H9 (cell line): ENCODE measurements around the gene PSMB9. TPM values are rescaled to one million over a fixed set of nuclear protein-coding genes. Genes with fewer than 3 reads are reported as not detected.

Source experiments
- DNase-seq: peaks from one replicate; pipeline ENCODE4 v3.0.0-alpha.2; 2017
- H2AFZ ChIP-seq: one replicate; pipeline ENCODE4 v1.6.1; 2013; ENCODE audit warnings: mild to moderate bottlenecking, low read length, control low read depth, moderate library complexity
- H2AK5ac ChIP-seq: 2 replicates; pipeline ENCODE4 v1.6.1; 2013; ENCODE audit warnings: low read length, control low read depth, mixed read lengths; ENCODE audit not compliant: insufficient read length
- H2BK120ac ChIP-seq: one replicate; pipeline ENCODE4 v1.6.1; 2013; ENCODE audit warnings: low read depth, mild to moderate bottlenecking, low read length, control low read depth, inconsistent platforms; ENCODE audit not compliant: poor library complexity, severe bottlenecking
- H2BK12ac ChIP-seq: 2 replicates; pipeline ENCODE4 v1.6.1; 2013; ENCODE audit warnings: low read length, control low read depth, mixed read lengths, low read depth; ENCODE audit not compliant: insufficient read length
- H2BK15ac ChIP-seq: 2 replicates; pipeline ENCODE4 v1.6.1; 2013; ENCODE audit warnings: low read depth, low read length, control low read depth
- H2BK20ac ChIP-seq: one replicate; pipeline ENCODE4 v1.6.1; 2013; ENCODE audit warnings: low read depth, mild to moderate bottlenecking, low read length, control low read depth, inconsistent platforms; ENCODE audit not compliant: poor library complexity, severe bottlenecking
- H2BK5ac ChIP-seq: 2 replicates; pipeline ENCODE4 v1.6.1; 2013; ENCODE audit warnings: low read length, control low read depth, mixed read lengths; ENCODE audit not compliant: insufficient read length
- H3K14ac ChIP-seq: 2 replicates; pipeline ENCODE4 v1.6.1; 2013; ENCODE audit warnings: low read length, control low read depth; ENCODE audit not compliant: insufficient read depth
- H3K18ac ChIP-seq: 2 replicates; pipeline ENCODE4 v1.6.1; 2013; ENCODE audit warnings: low read depth, mild to moderate bottlenecking, mixed read lengths, low read length, control low read depth; ENCODE audit not compliant: insufficient read length
- H3K23ac ChIP-seq: 2 replicates; pipeline ENCODE4 v1.6.1; 2013; ENCODE audit warnings: low read length, control low read depth, mixed read lengths, low read depth; ENCODE audit not compliant: insufficient read length
- H3K23me2 ChIP-seq: 2 replicates; pipeline ENCODE4 v1.6.1; 2013; ENCODE audit warnings: low read depth, mild to moderate bottlenecking, mixed read lengths, low read length, control low read depth; ENCODE audit not compliant: insufficient read length, poor library complexity, severe bottlenecking
- H3K27ac ChIP-seq: 2 replicates; pipeline ENCODE4 v1.5.1; 2013; ENCODE audit warnings: low read length, control low read depth, mixed read lengths, low read depth; ENCODE audit not compliant: insufficient read length
- H3K27me3 ChIP-seq: 2 replicates; pipeline ENCODE4 v1.6.1; 2013; ENCODE audit warnings: low read length, control low read depth, inconsistent platforms; ENCODE audit not compliant: insufficient read depth
- H3K4ac ChIP-seq: 2 replicates; pipeline ENCODE4 v1.6.1; 2013; ENCODE audit warnings: low read depth, mild to moderate bottlenecking, control low read depth, inconsistent platforms, low read length, moderate library complexity
- H3K4me1 ChIP-seq: 2 replicates; pipeline ENCODE4 v1.6.1; 2013; ENCODE audit warnings: low read length, control low read depth, inconsistent platforms; ENCODE audit not compliant: insufficient read depth
- H3K4me2 ChIP-seq: 2 replicates; pipeline ENCODE4 v1.6.1; 2013; ENCODE audit warnings: low read length, control low read depth, mixed read lengths; ENCODE audit not compliant: insufficient read length, insufficient read depth
- H3K56ac ChIP-seq: 2 replicates; pipeline ENCODE4 v1.6.1; 2013; ENCODE audit warnings: low read depth, mild to moderate bottlenecking, mixed read lengths, low read length, control low read depth; ENCODE audit not compliant: insufficient read length
- H3K79me1 ChIP-seq: 2 replicates; pipeline ENCODE4 v1.6.1; 2013; ENCODE audit warnings: low read depth, mild to moderate bottlenecking, moderate library complexity, low read length, control low read depth, inconsistent platforms; ENCODE audit not compliant: insufficient read depth, poor library complexity, severe bottlenecking
- H3K79me2 ChIP-seq: 2 replicates; pipeline ENCODE4 v1.6.1; 2013; ENCODE audit warnings: low read length, control low read depth, inconsistent platforms; ENCODE audit not compliant: insufficient read depth
- H3K9ac ChIP-seq: 2 replicates; pipeline ENCODE4 v1.6.1; 2013; ENCODE audit warnings: low read length, control low read depth, mixed read lengths; ENCODE audit not compliant: insufficient read length; ENCODE audit errors: extremely low read depth
- H3K9me3 ChIP-seq: one replicate; pipeline ENCODE4 v1.6.1; 2013; ENCODE audit warnings: low read depth, low read length, inconsistent platforms; ENCODE audit not compliant: control insufficient read depth
- H3T11ph ChIP-seq: one replicate; pipeline ENCODE4 v1.6.1; 2013; ENCODE audit warnings: mild to moderate bottlenecking, low read length, control low read depth, inconsistent platforms
- H4K20me1 ChIP-seq: one replicate; pipeline ENCODE4 v1.6.1; 2013; ENCODE audit not compliant: control insufficient read depth, insufficient read length, insufficient read depth
- H4K5ac ChIP-seq: 2 replicates; pipeline ENCODE4 v1.6.1; 2013; ENCODE audit warnings: low read depth, mild to moderate bottlenecking, mixed read lengths, low read length, control low read depth; ENCODE audit not compliant: insufficient read length
- H4K8ac ChIP-seq: replicated peaks from 2 replicates; pipeline ENCODE4 v1.6.1; 2013; ENCODE audit warnings: low read length, control low read depth, mixed read lengths, low read depth; ENCODE audit not compliant: insufficient read length
- H4K91ac ChIP-seq: 2 replicates; pipeline ENCODE4 v1.6.1; 2013; ENCODE audit warnings: low read depth, mild to moderate bottlenecking, moderate library complexity, mixed read lengths, low read length, control low read depth; ENCODE audit not compliant: insufficient read length
- H3K27ac Mint-ChIP-seq, 3 experiments: 2 replicates in 2 of 3; 3 replicates in 1 of 3; pipeline ENCODE4 v1.8.0; 2020 to 2021; ENCODE audit warnings: mixed read lengths in 3 of 3, mild to moderate bottlenecking in 1 of 3, moderate library complexity in 1 of 3
- H3K27me3 Mint-ChIP-seq: 2 replicates; pipeline ENCODE4 v1.8.0; 2021; ENCODE audit warnings: low read depth, mild to moderate bottlenecking, moderate library complexity, mixed read lengths
- H3K36me3 Mint-ChIP-seq, 3 experiments: 2 replicates in 2 of 3; 3 replicates in 1 of 3; pipeline ENCODE4 v1.8.0; 2020 to 2021; ENCODE audit warnings: low read depth in 3 of 3, mixed read lengths in 3 of 3; ENCODE audit not compliant: insufficient read depth in 1 of 3
- H3K4me1 Mint-ChIP-seq, 2 experiments: 2 replicates each; pipeline ENCODE4 v1.8.0; 2020; ENCODE audit warnings: mixed read lengths in 2 of 2
- H3K4me3 Mint-ChIP-seq, 2 experiments: 2 replicates in 1 of 2; 3 replicates in 1 of 2; pipeline ENCODE4 v1.8.0; 2020 to 2021; ENCODE audit warnings: mild to moderate bottlenecking in 2 of 2, mixed read lengths in 2 of 2, moderate library complexity in 1 of 2
- H3K9me3 Mint-ChIP-seq, 2 experiments: 2 replicates in 1 of 2; 3 replicates in 1 of 2; pipeline ENCODE4 v1.8.0; 2020; ENCODE audit warnings: mild to moderate bottlenecking in 2 of 2, mixed read lengths in 2 of 2, moderate library complexity in 1 of 2
- WGBS: extraction: QIAGEN DNeasy Blood & Tissue Kit; methylation state at CpG from one replicate; pipeline ENCODE4 v1.1.7; 2013; ENCODE audit warnings: missing lambda C conversion rate, low lambda C conversion rate, mixed read lengths; ENCODE audit not compliant: insufficient read length; ENCODE audit errors: extremely low coverage; 5-methylcytosine and 5-hydroxymethylcytosine counted together
- total RNA-seq: library from RNA; stranded (reverse); gene quantifications from 2 replicates; pipeline ENCODE4 v1.2.1, GENCODE V29; 2021
- TF ChIP-seq, protein P1 (sequence below): fragments of 200-600 bp; sonication (generic); conservative IDR thresholded peaks from 3 replicates; pipeline ENCODE4 v1.8.0; 2021; ENCODE audit warnings: antibody characterized with exemption, mild to moderate bottlenecking

The PSMB9 gene
- total RNA-seq, 1 experiment from 2014 or later = 3.5 TPM

DNA sequence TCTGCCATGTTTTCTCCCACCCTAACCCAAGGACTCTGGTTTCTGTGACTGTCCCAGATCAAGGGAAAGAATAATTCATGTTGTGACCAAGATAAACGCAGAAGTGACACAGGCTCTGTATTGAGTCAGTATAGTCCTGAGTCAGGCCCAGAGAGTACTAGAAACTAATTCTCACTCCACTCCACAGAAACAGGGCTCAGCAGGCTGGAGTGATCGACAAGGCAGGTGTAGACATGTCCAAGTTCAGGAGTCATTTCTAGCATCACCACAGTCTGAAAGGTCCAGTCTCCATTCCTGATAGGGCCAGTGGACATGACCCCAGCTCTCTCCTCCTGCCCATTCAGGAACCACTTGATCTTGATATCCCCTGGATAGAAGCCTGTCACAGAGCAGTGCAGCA is 39.8 kb upstream of the PSMB9 start:
- H3K14ac ChIP-seq = no peak overlapping the region
- no peak overlapping the region for H3K27ac Mint-ChIP-seq
- H3K23ac ChIP-seq = no peak overlapping the region
- no peak overlapping the region for H3K18ac ChIP-seq
- WGBS = no CpG with 5 or more reads among the region's 2 CpGs
- no peak overlapping the region for H3K27ac ChIP-seq
- H2BK15ac ChIP-seq = no peak overlapping the region
- no peak overlapping the region for H2BK120ac ChIP-seq
- no peaks in the 10 kb centered on the region for H3K23me2 ChIP-seq
- peaks cover 19% of the 10 kb centered on the region for H3K27me3 Mint-ChIP-seq
- no peak overlapping the region for H2BK5ac ChIP-seq
- no peak overlapping the region for H3T11ph ChIP-seq
- no peaks in the 10 kb centered on the region for H4K20me1 ChIP-seq
- H4K5ac ChIP-seq = no peak overlapping the region
- no peak overlapping the region for H2BK20ac ChIP-seq
- H3K27me3 ChIP-seq = no peaks in the 10 kb centered on the region
- H3K36me3 Mint-ChIP-seq = no peaks in the 10 kb centered on the region
- no peaks in the 10 kb centered on the region for H3K79me1 ChIP-seq
- TF ChIP-seq, protein P1, sequence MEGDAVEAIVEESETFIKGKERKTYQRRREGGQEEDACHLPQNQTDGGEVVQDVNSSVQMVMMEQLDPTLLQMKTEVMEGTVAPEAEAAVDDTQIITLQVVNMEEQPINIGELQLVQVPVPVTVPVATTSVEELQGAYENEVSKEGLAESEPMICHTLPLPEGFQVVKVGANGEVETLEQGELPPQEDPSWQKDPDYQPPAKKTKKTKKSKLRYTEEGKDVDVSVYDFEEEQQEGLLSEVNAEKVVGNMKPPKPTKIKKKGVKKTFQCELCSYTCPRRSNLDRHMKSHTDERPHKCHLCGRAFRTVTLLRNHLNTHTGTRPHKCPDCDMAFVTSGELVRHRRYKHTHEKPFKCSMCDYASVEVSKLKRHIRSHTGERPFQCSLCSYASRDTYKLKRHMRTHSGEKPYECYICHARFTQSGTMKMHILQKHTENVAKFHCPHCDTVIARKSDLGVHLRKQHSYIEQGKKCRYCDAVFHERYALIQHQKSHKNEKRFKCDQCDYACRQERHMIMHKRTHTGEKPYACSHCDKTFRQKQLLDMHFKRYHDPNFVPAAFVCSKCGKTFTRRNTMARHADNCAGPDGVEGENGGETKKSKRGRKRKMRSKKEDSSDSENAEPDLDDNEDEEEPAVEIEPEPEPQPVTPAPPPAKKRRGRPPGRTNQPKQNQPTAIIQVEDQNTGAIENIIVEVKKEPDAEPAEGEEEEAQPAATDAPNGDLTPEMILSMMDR = no peak
- H4K91ac ChIP-seq = no peak overlapping the region
- no peak overlapping the region for H2BK12ac ChIP-seq
- DNase-seq = no peak
- H3K4me1 Mint-ChIP-seq = peaks cover 0 to 6% of the 10 kb centered on the region in 2 experiments; a peak in 2 of 4 replicates
- H3K4me3 Mint-ChIP-seq = no peak overlapping the region
- H3K9me3 Mint-ChIP-seq = no peaks in the 10 kb centered on the region
- H3K4me2 ChIP-seq = no peak overlapping the region
- H3K56ac ChIP-seq = no peak overlapping the region
- no peak overlapping the region for H3K4ac ChIP-seq
- H3K4me1 ChIP-seq = no peaks in the 10 kb centered on the region
- no peak overlapping the region for H3K9ac ChIP-seq
- no peak overlapping the region for H4K8ac ChIP-seq
- H3K9me3 ChIP-seq = no peaks in the 10 kb centered on the region
- no peaks in the 10 kb centered on the region for H3K79me2 ChIP-seq
- H2AFZ ChIP-seq = no peak overlapping the region
- H2AK5ac ChIP-seq = no peak overlapping the region
